Measurements from ENCODE around the gene TEX54. TPM values are rescaled to one million over a fixed set of nuclear protein-coding genes. Genes with fewer than 3 reads are reported as not detected.

The TEX54 gene
- total RNA-seq, result not detected in 2 replicates

DNA sequence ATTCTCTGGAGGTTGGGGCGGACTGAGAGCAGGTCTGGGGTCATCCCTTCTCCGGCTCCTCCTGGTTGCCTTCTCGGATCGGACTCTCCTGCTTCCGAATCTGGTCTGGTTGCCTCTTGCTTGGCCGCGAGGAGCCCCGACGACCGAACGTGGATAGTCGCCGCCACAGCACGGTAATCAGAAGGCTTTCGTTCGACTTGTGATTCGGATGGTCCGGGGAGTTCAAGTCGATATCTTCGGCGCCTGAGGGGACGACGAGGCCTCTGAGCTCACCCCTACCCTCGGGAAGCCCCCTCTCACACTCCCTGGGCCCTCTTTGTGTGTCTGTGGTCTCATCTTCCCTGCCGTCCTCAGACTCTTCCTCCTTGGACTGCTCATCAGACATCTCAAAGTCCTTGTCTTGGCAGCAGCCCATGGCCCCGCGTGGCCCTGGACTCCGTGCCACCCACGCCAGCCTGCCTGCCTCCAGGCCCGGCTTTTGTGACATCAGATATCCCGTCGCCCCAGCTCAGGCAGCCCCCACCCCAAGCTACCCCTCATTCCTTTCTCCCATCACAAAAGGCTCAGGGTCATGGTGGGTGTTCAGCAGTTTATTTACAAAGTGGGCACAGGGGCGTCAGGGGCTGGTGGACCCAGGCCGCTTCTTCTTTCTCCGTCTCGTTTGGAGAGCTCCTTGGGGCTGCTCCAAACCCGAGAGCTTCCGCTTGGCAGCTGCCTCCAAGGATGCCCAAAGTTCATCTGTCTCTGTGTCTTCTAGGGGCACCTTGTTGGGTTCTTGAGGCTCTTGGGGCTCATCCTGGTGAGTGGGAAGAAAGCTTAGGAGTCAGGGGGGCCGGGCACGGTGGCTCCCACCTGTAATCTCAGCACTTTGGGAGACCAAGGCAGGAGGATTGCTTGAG, at the start of gene TEX54:
Gene TEX54, minus strand, starts transcription at position 506 of the 899 bp plus-strand sequence.

GRCh38 chr11:62880803-62881578, 48.4 kb upstream of the TEX54 start, which contains the start of gene SLC3A2:
Gene SLC3A2 (plus strand): TSS chr11:62880896. CDS start chr11:62881024, 128 bp downstream.

GRCh38 chr11:62839050-62839945, 6.7 kb upstream of the TEX54 start, which contains the start of gene WDR74:
Gene WDR74 (minus strand): TSS chr11:62839590. CDS start chr11:62839570, 20 bp downstream.

GRCh38 chr11:62831520-62832335, 913 bp downstream of the TEX54 start, which contains the start of gene STX5:
Gene STX5 (minus strand): TSS chr11:62832051. CDS start chr11:62831243, 808 bp downstream.

GRCh38 chr11:62805076-62805892, 27.4 kb downstream of the TEX54 start, which contains the start of gene NXF1:
Gene NXF1 (minus strand): TSS chr11:62805440. CDS start chr11:62805356, 84 bp downstream.

DNA sequence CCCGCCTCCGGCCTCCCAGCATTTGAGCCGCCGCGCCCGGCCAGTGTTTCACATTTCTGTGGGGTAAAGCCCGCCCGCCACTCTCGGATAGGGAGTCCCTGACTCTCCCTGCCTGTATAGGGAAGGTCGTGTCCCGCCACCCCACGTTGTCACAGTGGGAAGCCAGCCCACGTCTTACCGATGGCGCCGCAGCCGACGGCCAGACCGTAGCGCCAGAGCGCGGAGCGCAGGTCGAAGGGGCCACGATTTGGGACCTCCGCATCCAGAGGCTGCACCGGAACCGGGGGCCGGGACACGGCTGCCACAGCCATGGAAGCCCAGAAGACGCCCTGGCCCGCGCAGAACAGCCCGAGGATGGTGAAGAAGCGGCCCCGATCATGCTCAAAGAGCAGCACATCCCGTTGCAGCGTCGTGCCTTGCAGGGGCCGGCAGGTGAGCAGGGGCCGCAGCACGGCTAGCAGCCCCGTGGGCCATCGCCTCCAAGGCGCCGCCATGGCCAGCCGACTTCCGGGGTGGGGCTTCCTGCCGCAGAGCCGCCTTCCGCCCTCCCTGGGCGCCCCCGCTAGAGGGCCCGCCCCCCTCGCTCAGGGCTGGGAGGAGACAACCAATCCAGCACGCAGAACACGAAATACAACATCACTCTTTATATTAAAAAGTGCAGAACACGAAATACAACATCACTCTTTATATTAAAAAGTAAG, 41.0 kb downstream of the TEX54 start, which contains the start of gene TMEM223:
Gene TMEM223, minus strand, starts transcription at position 506 of the 701 bp plus-strand sequence. Its CDS starts 12 bp downstream, at position 494.

DNA sequence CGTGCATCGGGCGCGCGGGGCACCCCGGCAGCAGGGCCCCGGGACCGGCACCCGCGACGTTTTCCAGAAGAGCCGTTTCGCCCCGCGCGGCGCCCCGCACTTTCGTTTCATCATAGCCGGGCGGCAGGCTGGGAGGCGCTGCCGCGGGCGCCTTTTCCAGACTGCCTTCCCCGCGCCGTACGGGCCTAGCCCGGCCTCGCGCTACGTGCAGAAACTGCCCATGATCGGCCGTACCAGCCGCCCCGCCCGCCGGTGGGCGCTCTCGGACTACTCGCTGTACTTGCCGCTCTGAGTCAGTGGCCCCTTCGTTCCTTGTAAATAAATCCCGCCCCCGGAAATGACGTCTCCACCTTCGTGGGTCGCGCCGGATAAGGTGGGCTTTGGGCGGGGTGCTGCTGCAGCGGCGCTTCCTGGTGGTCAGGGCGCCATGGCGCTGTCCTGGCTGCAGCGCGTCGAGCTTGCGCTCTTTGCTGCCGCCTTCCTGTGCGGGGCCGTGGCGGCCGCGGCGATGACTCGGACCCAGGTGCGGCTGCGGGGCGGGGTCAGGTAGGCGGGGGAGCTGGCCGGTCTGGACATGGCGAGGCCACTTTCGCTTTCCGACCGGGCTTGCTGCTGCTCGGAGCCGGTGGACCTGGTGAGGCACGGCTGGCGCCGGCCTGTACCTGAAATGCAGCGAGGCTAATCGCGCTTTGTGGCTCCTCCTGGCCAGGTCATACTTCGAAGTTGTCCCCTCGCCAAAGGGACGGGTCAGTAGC, 45.5 kb downstream of the TEX54 start, which contains the start of gene TMEM179B:
Gene TMEM179B, plus strand, starts transcription at position 398 of the 755 bp plus-strand sequence. Its CDS starts 30 bp downstream, at position 428.

Other genes with a start within 250 kb of the TEX54 start
- gene TUT1, start 241.3 kb downstream of the TEX54 start, total RNA-seq, result 10.3 and 12.6 TPM in 2 replicates
- gene MTA2, start 231.0 kb downstream of the TEX54 start, total RNA-seq, result 126 and 159 TPM in 2 replicates
- gene EML3, start 220.1 kb downstream of the TEX54 start, total RNA-seq, result 20.8 and 25.4 TPM in 2 replicates
- 1.7 and 3.5 TPM in 2 replicates for gene ROM1, start 219.6 kb downstream of the TEX54 start, total RNA-seq
- 30.2 and 30.4 TPM in 2 replicates for gene B3GAT3, start 210.9 kb downstream of the TEX54 start, total RNA-seq
- 146 and 160 TPM in 2 replicates for gene GANAB, start 186.2 kb downstream of the TEX54 start, total RNA-seq
- gene INTS5, start 179.5 kb downstream of the TEX54 start, total RNA-seq, result 30.6 and 31.7 TPM in 2 replicates
- gene C11orf98, start 167.6 kb downstream of the TEX54 start, total RNA-seq, result 85.8 and 91.6 TPM in 2 replicates
- 9.3 and 14.3 TPM in 2 replicates for gene CSKMT, start 167.5 kb downstream of the TEX54 start, total RNA-seq
- gene UQCC3, start 161.2 kb downstream of the TEX54 start, total RNA-seq, result 18.9 and 26.7 TPM in 2 replicates
- 2.3 and 5.2 TPM in 2 replicates for gene LBHD1, start 160.6 kb downstream of the TEX54 start, total RNA-seq
- gene UBXN1, start 153.8 kb downstream of the TEX54 start, total RNA-seq, result 122 and 144 TPM in 2 replicates
- gene LRRN4CL, start 143.3 kb downstream of the TEX54 start, total RNA-seq, result 0.09 and 0.28 TPM in 2 replicates
- gene BSCL2, start 125.4 kb downstream of the TEX54 start, total RNA-seq, result 59.5 and 69.4 TPM in 2 replicates
- gene GNG3, start 125.2 kb downstream of the TEX54 start, total RNA-seq, result not detected in 2 replicates
- gene HNRNPUL2, start 105.4 kb downstream of the TEX54 start, total RNA-seq, result 9.7 and 12.8 TPM in 2 replicates
- 10.0 and 17.7 TPM in 2 replicates for gene TTC9C, start 104.4 kb downstream of the TEX54 start, total RNA-seq
- gene ZBTB3, start 78.7 kb downstream of the TEX54 start, total RNA-seq, result 4.2 and 10.2 TPM in 2 replicates
- gene POLR2G, start 71.3 kb downstream of the TEX54 start, total RNA-seq, result 115 and 116 TPM in 2 replicates
- 18.2 and 18.3 TPM in 2 replicates for gene TAF6L, start 61.4 kb downstream of the TEX54 start, total RNA-seq
- 56.6 and 63.5 TPM in 2 replicates for gene TMEM179B, start 45.4 kb downstream of the TEX54 start, total RNA-seq
- 23.5 and 27.9 TPM in 2 replicates for gene TMEM223, start 40.8 kb downstream of the TEX54 start, total RNA-seq
- gene NXF1, start 27.4 kb downstream of the TEX54 start, total RNA-seq, result 33.6 and 34.0 TPM in 2 replicates
- 18.2 and 25.3 TPM in 2 replicates for gene STX5, start 790 bp downstream of the TEX54 start, total RNA-seq
- 67.6 and 70.5 TPM in 2 replicates for gene WDR74, start 6.7 kb upstream of the TEX54 start, total RNA-seq
- 327 and 333 TPM in 2 replicates for gene SLC3A2, start 48.1 kb upstream of the TEX54 start, total RNA-seq
- not detected in 2 replicates for gene CHRM1, start 88.5 kb upstream of the TEX54 start, total RNA-seq
- not detected in 2 replicates for gene SLC22A6, start 152.1 kb upstream of the TEX54 start, total RNA-seq
- not detected in 2 replicates for gene SLC22A8, start 183.0 kb upstream of the TEX54 start, total RNA-seq

All from airway epithelial cell (primary cell).